Keratinocyte (primary cell): ENCODE data around the gene CCDC149. TPM values are rescaled to one million over a fixed set of nuclear protein-coding genes. Genes with fewer than 3 reads are reported as not detected.

Experiments used
- DNase-seq: peaks from one replicate; pipeline ENCODE4 v3.0.0-alpha.2; 2011; ENCODE audit warnings: low read depth, missing footprints, low spot score
- FAIRE-seq: peaks from 2 replicates; lab custom pipeline; 2011; peaks lifted over from hg19 to GRCh38; lab: Jason Lieb, UNC
- H2AFZ ChIP-seq: 2 replicates; pipeline ENCODE4 v1.6.0; 2012; ENCODE audit warnings: low read length, control low read depth, inconsistent platforms; ENCODE audit not compliant: control insufficient read depth
- H3K27ac ChIP-seq: 2 replicates; pipeline ENCODE4 v1.5.1; 2011; ENCODE audit warnings: low read length; ENCODE audit not compliant: control insufficient read depth, insufficient read depth
- H3K27me3 ChIP-seq: 3 replicates; pipeline ENCODE4 v1.6.0; 2011; ENCODE audit warnings: low read length; ENCODE audit not compliant: control insufficient read depth, insufficient read depth; ENCODE audit errors: extremely low read depth
- H3K36me3 ChIP-seq, 2 experiments: 2 replicates in 1 of 2; 3 replicates in 1 of 2; pipeline ENCODE4 v1.5.1; 2011; ENCODE audit warnings: low read length in 2 of 2, mild to moderate bottlenecking in 1 of 2; ENCODE audit not compliant: control insufficient read depth in 2 of 2, insufficient read depth in 2 of 2; ENCODE audit errors: extremely low read depth in 1 of 2
- H3K4me1 ChIP-seq: 3 replicates; pipeline ENCODE4 v1.5.1; 2011; ENCODE audit warnings: low read length; ENCODE audit not compliant: control insufficient read depth, insufficient read depth; ENCODE audit errors: extremely low read depth
- H3K4me2 ChIP-seq: 3 replicates; pipeline ENCODE4 v1.6.0; 2011; ENCODE audit warnings: low read depth, low read length; ENCODE audit not compliant: control insufficient read depth, insufficient read depth; ENCODE audit errors: extremely low read depth
- H3K4me3 ChIP-seq, 3 experiments: fragments of 200-600 bp in 1 of 3; sonication (generic) in 1 of 3; 2 replicates in 2 of 3; 3 replicates in 1 of 3; pipeline ENCODE4 v1.5.1; 2011 to 2016; ENCODE audit warnings: low read length in 3 of 3, mild to moderate bottlenecking in 3 of 3, control low read depth in 2 of 3, inconsistent platforms in 1 of 3, low read depth in 1 of 3, mixed read lengths in 1 of 3, mixed run types in 1 of 3, moderate library complexity in 1 of 3; ENCODE audit not compliant: control insufficient read depth in 2 of 3, insufficient read depth in 2 of 3; ENCODE audit errors: extremely low read depth in 1 of 3
- H3K79me2 ChIP-seq: 2 replicates; pipeline ENCODE4 v1.6.0; 2012; ENCODE audit warnings: low read length; ENCODE audit not compliant: control insufficient read depth, insufficient read depth
- H3K9ac ChIP-seq: 3 replicates; pipeline ENCODE4 v1.6.0; 2011; ENCODE audit warnings: low read length; ENCODE audit not compliant: control insufficient read depth, insufficient read depth; ENCODE audit errors: extremely low read depth
- H3K9me1 ChIP-seq: 3 replicates; pipeline ENCODE4 v1.6.0; 2011; ENCODE audit warnings: low read length; ENCODE audit not compliant: control insufficient read depth, insufficient read depth; ENCODE audit errors: extremely low read depth
- H3K9me3 ChIP-seq: 2 replicates; pipeline ENCODE4 v1.5.1; 2012; ENCODE audit warnings: low read depth, low read length; ENCODE audit not compliant: control insufficient read depth
- H4K20me1 ChIP-seq: 3 replicates; pipeline ENCODE4 v1.6.0; 2011; ENCODE audit warnings: low read length; ENCODE audit not compliant: control insufficient read depth, insufficient read depth; ENCODE audit errors: extremely low read depth
- CTCF ChIP-seq, 3 experiments: IDR thresholded peaks in 1 of 3; conservative IDR thresholded peaks in 1 of 3; optimal IDR thresholded peaks in 1 of 3; 2 replicates in 2 of 3; 3 replicates in 1 of 3; pipeline versions ENCODE3 to v1.5.1; 2011; ENCODE audit warnings: low read length in 3 of 3, mild to moderate bottlenecking in 3 of 3, moderate library complexity in 2 of 3, control low read depth in 1 of 3, inconsistent platforms in 1 of 3; ENCODE audit not compliant: insufficient read depth in 2 of 3; ENCODE audit errors: extremely low read depth in 1 of 3
- EZH2 ChIP-seq: IDR thresholded peaks from one replicate; pipeline ENCODE4 v1.6.1; 2012; ENCODE audit warnings: inconsistent platforms, mild to moderate bottlenecking, low read length, moderate library complexity
- dilution Hi-C: fragments of 300-500 bp; cut with MboI; formaldehyde crosslinking; loops from one replicate; pipeline ENCODE4 v1.7.0; 2020; ENCODE audit warnings: low sequenced_read_pairs; ENCODE audit not compliant: extremely low pct_ligation_motif_present
- polyA plus RNA-seq, 5 experiments: library from polyadenylated mRNA; depleted of rRNA in 3 of 5; stranded (reverse) in 3 of 5; stranded (forward) in 1 of 5; unstranded in 1 of 5; fragments of >200 nt; gene quantifications; 1 replicate in 1 of 5; 2 replicates in 3 of 5; 3 replicates in 1 of 5; pipeline versions ENCODE4 v1.2.1 to v1.2.3, GENCODE V29; 2011 to 2012; ENCODE audit warnings: missing spikeins in 2 of 5, low read depth in 1 of 5, low replicate concordance in 1 of 5

CCDC149 gene
- polyA plus RNA-seq, 1 donor (not counting 4 experiments of a cell fraction or from before 2014, with no cell fraction given), result 2.1 TPM

- Histone ChIP-seq H3K4me2 (no peak overlapping the region), H3K4me1 (no peaks in the 10 kb centered on the region), H4K20me1 (no peaks in the 10 kb centered on the region), H2AFZ (no peak overlapping the region), H3K36me3 (no peaks in the 10 kb centered on the region), H3K27ac (no peak overlapping the region), H3K9me3 (peaks cover 8% of the 10 kb centered on the region), H3K9me1 (no peaks in the 10 kb centered on the region), H3K27me3 (no peaks in the 10 kb centered on the region), H3K79me2 (no peaks in the 10 kb centered on the region), H3K9ac (no peak overlapping the region), H3K4me3 (no peak overlapping the region)
- FAIRE-seq (no peak), DNase-seq (no peak)
- TF ChIP-seq EZH2 (no peak), CTCF (optimal IDR thresholded peaks at IDR 0.05 in 1 of 3, IDR thresholded peaks at IDR 0.05 in 1 of 3, conservative IDR thresholded peaks at IDR 0.05 in 1 of 3; ENCODE audit: extremely low read depth in 1 of 3, insufficient read depth in 2 of 3, low read length in 3 of 3) (no peak)
- dilution Hi-C loops, result no loop called here
Measured at GRCh38 chr4:24865401-24865800, 47.4 kb downstream of the CCDC149 start.

GRCh38 chr4:24863799-24864198, 49.0 kb downstream of the CCDC149 start:
- H3K27me3 ChIP-seq, result no peaks in the 10 kb centered on the region
- peaks cover 8% of the 10 kb centered on the region for H3K9me3 ChIP-seq
- no peak overlapping the region for H3K4me3 ChIP-seq
- H3K9ac ChIP-seq, result no peak overlapping the region
- H3K4me1 ChIP-seq, result no peaks in the 10 kb centered on the region
- no peaks in the 10 kb centered on the region for H3K9me1 ChIP-seq
- H3K79me2 ChIP-seq, result no peaks in the 10 kb centered on the region
- H3K4me2 ChIP-seq, result no peak overlapping the region
- TF ChIP-seq EZH2 (no peak), CTCF (optimal IDR thresholded peaks at IDR 0.05 in 1 of 3, IDR thresholded peaks at IDR 0.05 in 1 of 3, conservative IDR thresholded peaks at IDR 0.05 in 1 of 3; ENCODE audit: extremely low read depth in 1 of 3, insufficient read depth in 2 of 3, low read length in 3 of 3) (no peak)
- H3K36me3 ChIP-seq, result no peaks in the 10 kb centered on the region
- dilution Hi-C loops, result no loop called here
- H4K20me1 ChIP-seq, result no peaks in the 10 kb centered on the region
- no peak for FAIRE-seq
- no peak overlapping the region for H2AFZ ChIP-seq
- H3K27ac ChIP-seq, result no peak overlapping the region
- no peak for DNase-seq
